SK-N-SH (cell line): ENCODE measurements around the gene CEP57. TPM values are rescaled to one million over a fixed set of nuclear protein-coding genes. Genes with fewer than 3 reads are reported as not detected.

Source experiments
- CTCF ChIA-PET: fragments of 300-600, 350-600 bp; formaldehyde crosslinking; extraction: SDS; loops from one replicate; lab custom pipeline; 2021; lab: Yijun Ruan, JAX
- POLR2A ChIA-PET: fragments of 350-600 bp; sonication (Branson Sonifier 250); formaldehyde crosslinking; extraction: SDS; loops from one replicate; lab custom pipeline; 2020; ENCODE audit warnings: antibody characterized with exemption, inconsistent platforms; lab: Yijun Ruan, JAX
- DNase-seq: peaks from one replicate; pipeline ENCODE4 v3.0.0; 2012
- H2AFZ ChIP-seq: fragments of 200-600 bp; sonication (generic); 2 replicates; pipeline ENCODE4 v1.8.1; 2016; ENCODE audit warnings: antibody characterized with exemption, mild to moderate bottlenecking, low read depth
- H3F3A ChIP-seq: fragments of 200-600 bp; sonication (generic); replicated peaks from 2 replicates; pipeline ENCODE3; 2016; ENCODE audit warnings: antibody characterized with exemption, mild to moderate bottlenecking; ENCODE audit not compliant: insufficient read depth
- H3K27ac ChIP-seq, 2 experiments: fragments of 200-500 bp in 1 of 2; fragments of 200-600 bp in 1 of 2; sonication (Bioruptor generic) in 1 of 2; sonication (generic), shearing (Covaris generic) in 1 of 2; 2 replicates each; pipeline versions ENCODE4 v1.5.1 to v1.6.1; 2014 to 2016; ENCODE audit warnings: low read depth in 2 of 2, inconsistent platforms in 1 of 2, low read length in 1 of 2, mild to moderate bottlenecking in 1 of 2, mixed read lengths in 1 of 2
- H3K27me3 ChIP-seq: fragments of 200-600 bp; sonication (generic), shearing (Covaris generic); 2 replicates; pipeline ENCODE4 v1.6.1; 2016; ENCODE audit warnings: mixed run types; ENCODE audit not compliant: insufficient read depth
- H3K36me3 ChIP-seq, 2 experiments: fragments of 200-500 bp in 1 of 2; fragments of 200-600 bp in 1 of 2; sonication (Bioruptor generic) in 1 of 2; sonication (generic) in 1 of 2; replicated peaks in 1 of 2; 2 replicates each; pipeline versions ENCODE3 to v1.5.1; 2014 to 2016; ENCODE audit warnings: low read length in 1 of 2, mild to moderate bottlenecking in 1 of 2; ENCODE audit not compliant: insufficient read depth in 2 of 2, control insufficient read depth in 1 of 2
- H3K4me1 ChIP-seq, 2 experiments: fragments of 200-500 bp in 1 of 2; fragments of 200-600 bp in 1 of 2; sonication (Bioruptor generic) in 1 of 2; sonication (generic), shearing (Covaris generic) in 1 of 2; 2 replicates each; pipeline versions ENCODE4 v1.5.1 to v1.6.1; 2014 to 2016; ENCODE audit warnings: low read depth in 1 of 2, low read length in 1 of 2, mixed run types in 1 of 2; ENCODE audit not compliant: insufficient read depth in 2 of 2, control insufficient read depth in 1 of 2
- H3K4me2 ChIP-seq: fragments of 200-600 bp; sonication (generic), shearing (Covaris generic); 2 replicates; pipeline ENCODE4 v1.6.1; 2017; ENCODE audit warnings: mixed run types
- H3K4me3 ChIP-seq, 2 experiments: fragments of 200-500 bp in 1 of 2; fragments of 200-600 bp in 1 of 2; sonication (Bioruptor generic) in 1 of 2; sonication (generic), shearing (Covaris generic) in 1 of 2; 2 replicates each; pipeline versions ENCODE4 v1.5.1 to v1.8.1; 2014 to 2016; ENCODE audit warnings: low read depth in 2 of 2, inconsistent platforms in 1 of 2, low read length in 1 of 2, mild to moderate bottlenecking in 1 of 2, mixed read lengths in 1 of 2, moderate library complexity in 1 of 2
- H3K79me2 ChIP-seq: fragments of 200-600 bp; sonication (generic); 2 replicates; pipeline ENCODE4 v1.8.1; 2017; ENCODE audit warnings: mild to moderate bottlenecking; ENCODE audit not compliant: insufficient read depth
- H3K9ac ChIP-seq: fragments of 200-600 bp; sonication (generic); 2 replicates; pipeline ENCODE4 v1.6.1; 2017; ENCODE audit warnings: mixed run types
- H3K9me2 ChIP-seq: fragments of 200-600 bp; sonication (generic); 2 replicates; pipeline ENCODE4 v1.6.1; 2017; ENCODE audit warnings: mixed run types
- H3K9me3 ChIP-seq: fragments of 200-600 bp; sonication (generic); 2 replicates; pipeline ENCODE4 v1.6.1; 2017; ENCODE audit warnings: mixed run types, mild to moderate bottlenecking, moderate library complexity
- H4K20me1 ChIP-seq: fragments of 200-600 bp; sonication (generic); 2 replicates; pipeline ENCODE4 v1.6.1; 2017; ENCODE audit warnings: mild to moderate bottlenecking, mixed run types; ENCODE audit not compliant: insufficient read depth
- CTCF ChIP-seq: fragments of 200-600 bp; sonication (generic); IDR thresholded peaks from 2 replicates; pipeline ENCODE4 v1.6.1; 2017; ENCODE audit warnings: antibody characterized with exemption, mild to moderate bottlenecking, moderate library complexity
- FOXJ3 ChIP-seq: sonication (generic); formaldehyde crosslinking; IDR thresholded peaks from 2 replicates; pipeline ENCODE4 v1.5.1; 2020; ENCODE audit warnings: mild to moderate bottlenecking, missing genetic modification reagents
- FOXM1 ChIP-seq: IDR thresholded peaks from 2 replicates; pipeline ENCODE4 v1.4.0; 2012; ENCODE audit warnings: low read depth, mild to moderate bottlenecking
- JUND ChIP-seq: IDR thresholded peaks from 2 replicates; pipeline ENCODE4 v1.4.0; 2012
- MXI1 ChIP-seq: IDR thresholded peaks from 2 replicates; pipeline ENCODE4 v1.6.1; 2012; ENCODE audit warnings: mild to moderate bottlenecking, low read depth, low read length, improper control_type of control experiment
- NFIC ChIP-seq: IDR thresholded peaks from 2 replicates; pipeline ENCODE4 v1.4.0; 2012; ENCODE audit warnings: borderline replicate concordance
- RAD21 ChIP-seq: IDR thresholded peaks from 2 replicates; pipeline ENCODE4 v1.6.1; 2012; ENCODE audit warnings: mild to moderate bottlenecking, low read length
- REST ChIP-seq: IDR thresholded peaks from 2 replicates; pipeline ENCODE4 v1.6.1; 2012; ENCODE audit warnings: mild to moderate bottlenecking, low read depth, low read length, moderate library complexity
- RXRA ChIP-seq: IDR thresholded peaks from 2 replicates; pipeline ENCODE4 v1.4.0; 2012; ENCODE audit warnings: low read depth, mild to moderate bottlenecking, borderline replicate concordance
- SIN3A ChIP-seq: IDR thresholded peaks from 2 replicates; pipeline ENCODE4 v1.6.1; 2012; ENCODE audit warnings: low read depth, mild to moderate bottlenecking, low read length, moderate library complexity, borderline replicate concordance
- TAF1 ChIP-seq: IDR thresholded peaks from 2 replicates; pipeline ENCODE4 v1.6.1; 2012; ENCODE audit warnings: low read depth, mild to moderate bottlenecking, low read length, moderate library complexity, borderline replicate concordance
- TCF12 ChIP-seq: IDR thresholded peaks from 2 replicates; pipeline ENCODE4 v1.4.0; 2012
- YY1 ChIP-seq: IDR thresholded peaks from 2 replicates; pipeline ENCODE4 v1.4.0; 2012; ENCODE audit warnings: low read depth, mild to moderate bottlenecking
- WGBS: methylation state at CpG from one replicate; pipeline ENCODE4 v1.1.6; 2017; ENCODE audit warnings: low lambda C conversion rate; 5-methylcytosine and 5-hydroxymethylcytosine counted together
- polyA plus RNA-seq, 3 experiments: library from polyadenylated mRNA; depleted of rRNA; stranded (reverse); fragments of >200 nt; gene quantifications; 2 replicates each; pipeline ENCODE4 v1.2.3, GENCODE V29; 2012
- TF ChIP-seq, protein P1 (sequence below): fragments of 150-350 bp; IDR thresholded peaks from 2 replicates; pipeline ENCODE4 v1.6.1; 2017; ENCODE audit warnings: antibody characterized with exemption, low read length, low read depth, borderline replicate concordance
- TF ChIP-seq, protein P2 (sequence below): IDR thresholded peaks from 2 replicates; pipeline ENCODE4 v1.4.0; 2012; ENCODE audit warnings: low read depth
- TF ChIP-seq, protein P3 (sequence below): fragments of 150-350 bp; IDR thresholded peaks from 2 replicates; pipeline ENCODE4 v1.6.1; 2016; ENCODE audit warnings: mild to moderate bottlenecking, low read depth, low read length

CEP57 gene
- polyA plus RNA-seq, 1 of the 3 experiments (the other 2 are of a cell fraction), result 12.2 TPM

GRCh38 chr11:95778699-95779098, 11.6 kb upstream of the CEP57 start:
- TF ChIP-seq NFIC, result no peak
- TF ChIP-seq FOXJ3 (CRISPR knock-in tag), result no peak
- TF ChIP-seq RXRA, result no peak
- no peak for TF ChIP-seq TAF1
- no peak for TF ChIP-seq YY1
- no peak for TF ChIP-seq RAD21
- no peak for TF ChIP-seq FOXM1
- TF ChIP-seq JUND, result no peak
- TF ChIP-seq SIN3A, result no peak
- no peak for TF ChIP-seq REST
- TF ChIP-seq TCF12, result no peak

DNA sequence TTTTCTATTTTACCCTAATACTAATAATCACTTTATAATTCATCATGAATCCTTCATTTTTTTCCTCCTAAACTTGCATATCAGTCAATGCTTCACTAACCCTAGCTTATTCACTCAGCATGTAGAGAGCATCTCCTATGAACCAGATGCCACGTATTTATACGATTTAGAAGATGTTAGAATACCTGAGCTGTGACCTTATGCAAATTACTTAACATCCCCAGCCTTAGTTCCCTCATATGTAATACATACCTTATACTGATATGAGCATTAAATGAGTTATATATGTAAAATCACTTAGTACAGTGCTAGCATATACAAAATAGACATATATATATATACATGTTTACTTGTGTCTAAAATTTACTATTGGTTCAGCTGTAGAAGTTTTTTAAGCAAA, 9.8 kb upstream of the CEP57 start:
- no peak overlapping the region for H3K9ac ChIP-seq
- H3K27ac ChIP-seq, result no peak overlapping the region
- no peaks in the 10 kb centered on the region for H3K9me2 ChIP-seq
- peaks cover 10% of the 10 kb centered on the region; the same call in 1 of the 2 replicates for H3K79me2 ChIP-seq
- DNase-seq, result no peak
- POLR2A ChIA-PET, result no interaction called here
- H3K36me3 ChIP-seq, result peaks cover 94 to 96% of the 10 kb centered on the region in 2 experiments
- H3K4me1 ChIP-seq, result no peaks in the 10 kb centered on the region; a peak in 2 of 4 replicates
- no peaks in the 10 kb centered on the region for H3F3A ChIP-seq
- WGBS, result 95% methylated on average over 2 of the region's 2 CpGs
- no peak overlapping the region for H3K4me3 ChIP-seq
- CTCF ChIA-PET, result interaction anchor here (0.7 to 1.0 kb wide), 2 partner anchors 8 to 626 kb away, joined by 3 read pairs; no protein-coding TSS in a partner anchor
- no peaks in the 10 kb centered on the region for H3K27me3 ChIP-seq
- H3K9me3 ChIP-seq, result no peaks in the 10 kb centered on the region
- H2AFZ ChIP-seq, result no peak overlapping the region
- no peaks in the 10 kb centered on the region for H4K20me1 ChIP-seq
- no peak overlapping the region for H3K4me2 ChIP-seq
- TF ChIP-seq, protein P1, sequence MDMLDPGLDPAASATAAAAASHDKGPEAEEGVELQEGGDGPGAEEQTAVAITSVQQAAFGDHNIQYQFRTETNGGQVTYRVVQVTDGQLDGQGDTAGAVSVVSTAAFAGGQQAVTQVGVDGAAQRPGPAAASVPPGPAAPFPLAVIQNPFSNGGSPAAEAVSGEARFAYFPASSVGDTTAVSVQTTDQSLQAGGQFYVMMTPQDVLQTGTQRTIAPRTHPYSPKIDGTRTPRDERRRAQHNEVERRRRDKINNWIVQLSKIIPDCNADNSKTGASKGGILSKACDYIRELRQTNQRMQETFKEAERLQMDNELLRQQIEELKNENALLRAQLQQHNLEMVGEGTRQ, result no peak
- TF ChIP-seq MXI1 (no peak), REST (no peak), JUND (no peak), CTCF (no peak), SIN3A (no peak)
- TF ChIP-seq, protein P2, sequence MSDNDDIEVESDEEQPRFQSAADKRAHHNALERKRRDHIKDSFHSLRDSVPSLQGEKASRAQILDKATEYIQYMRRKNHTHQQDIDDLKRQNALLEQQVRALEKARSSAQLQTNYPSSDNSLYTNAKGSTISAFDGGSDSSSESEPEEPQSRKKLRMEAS, result no peak
- TF ChIP-seq, protein P3, sequence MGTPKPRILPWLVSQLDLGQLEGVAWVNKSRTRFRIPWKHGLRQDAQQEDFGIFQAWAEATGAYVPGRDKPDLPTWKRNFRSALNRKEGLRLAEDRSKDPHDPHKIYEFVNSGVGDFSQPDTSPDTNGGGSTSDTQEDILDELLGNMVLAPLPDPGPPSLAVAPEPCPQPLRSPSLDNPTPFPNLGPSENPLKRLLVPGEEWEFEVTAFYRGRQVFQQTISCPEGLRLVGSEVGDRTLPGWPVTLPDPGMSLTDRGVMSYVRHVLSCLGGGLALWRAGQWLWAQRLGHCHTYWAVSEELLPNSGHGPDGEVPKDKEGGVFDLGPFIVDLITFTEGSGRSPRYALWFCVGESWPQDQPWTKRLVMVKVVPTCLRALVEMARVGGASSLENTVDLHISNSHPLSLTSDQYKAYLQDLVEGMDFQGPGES, result no peak

More at GRCh38 chr11:95778699-95779098, 11.6 kb upstream of the CEP57 start:
- no peaks in the 10 kb centered on the region for H3K9me2 ChIP-seq
- no peak overlapping the region for H2AFZ ChIP-seq
- no peak overlapping the region for H3K9ac ChIP-seq
- no peak overlapping the region for H3K4me2 ChIP-seq
- H3K4me1 ChIP-seq, result no peaks in the 10 kb centered on the region; a peak in 2 of 4 replicates
- H3K9me3 ChIP-seq, result no peaks in the 10 kb centered on the region
- H3F3A ChIP-seq, result no peaks in the 10 kb centered on the region
- peaks cover 95 to 99% of the 10 kb centered on the region in 2 experiments for H3K36me3 ChIP-seq
- POLR2A ChIA-PET, result no interaction called here
- H3K27me3 ChIP-seq, result no peaks in the 10 kb centered on the region
- DNase-seq, result no peak
- 97% methylated on average over 3 of the region's 3 CpGs for WGBS
- CTCF ChIA-PET, result interaction anchor here (1.4 to 2.4 kb wide), 2 partner anchors 10 to 14 kb away, joined by 3 to 9 read pairs; no protein-coding TSS in a partner anchor
- no peak overlapping the region for H3K4me3 ChIP-seq
- no peaks in the 10 kb centered on the region for H4K20me1 ChIP-seq
- H3K27ac ChIP-seq, result no peak overlapping the region
- H3K79me2 ChIP-seq, result peaks cover 10% of the 10 kb centered on the region; the same call in 1 of the 2 replicates
